ENCODE data around the gene ANKRD6.
A peak's percentile ranks its signal among the peaks of the same experiment; 100 is the strongest.

The ANKRD6 gene

GRCh38 chr6:89485320-89485719, 52.4 kb downstream of the ANKRD6 start:
- no peak for DNase-seq (ENCODE audit: low spot score)
- in situ Hi-C loops (cut with MboI; ENCODE audit: low sequenced_read_pairs, unreplicated experiment), result no loop called here
- TF ChIP-seq, protein P1, sequence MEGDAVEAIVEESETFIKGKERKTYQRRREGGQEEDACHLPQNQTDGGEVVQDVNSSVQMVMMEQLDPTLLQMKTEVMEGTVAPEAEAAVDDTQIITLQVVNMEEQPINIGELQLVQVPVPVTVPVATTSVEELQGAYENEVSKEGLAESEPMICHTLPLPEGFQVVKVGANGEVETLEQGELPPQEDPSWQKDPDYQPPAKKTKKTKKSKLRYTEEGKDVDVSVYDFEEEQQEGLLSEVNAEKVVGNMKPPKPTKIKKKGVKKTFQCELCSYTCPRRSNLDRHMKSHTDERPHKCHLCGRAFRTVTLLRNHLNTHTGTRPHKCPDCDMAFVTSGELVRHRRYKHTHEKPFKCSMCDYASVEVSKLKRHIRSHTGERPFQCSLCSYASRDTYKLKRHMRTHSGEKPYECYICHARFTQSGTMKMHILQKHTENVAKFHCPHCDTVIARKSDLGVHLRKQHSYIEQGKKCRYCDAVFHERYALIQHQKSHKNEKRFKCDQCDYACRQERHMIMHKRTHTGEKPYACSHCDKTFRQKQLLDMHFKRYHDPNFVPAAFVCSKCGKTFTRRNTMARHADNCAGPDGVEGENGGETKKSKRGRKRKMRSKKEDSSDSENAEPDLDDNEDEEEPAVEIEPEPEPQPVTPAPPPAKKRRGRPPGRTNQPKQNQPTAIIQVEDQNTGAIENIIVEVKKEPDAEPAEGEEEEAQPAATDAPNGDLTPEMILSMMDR (IDR thresholded peaks at IDR 0.05; ENCODE audit: borderline replicate concordance, control extremely low read depth, extremely low read depth, insufficient read depth, missing control alignments), result no peak

GRCh38 chr6:89487864-89488263, 54.9 kb downstream of the ANKRD6 start:
- DNase-seq (ENCODE audit: low spot score), result no peak
- in situ Hi-C loops (cut with MboI; ENCODE audit: low sequenced_read_pairs, unreplicated experiment), result no loop called here
- TF ChIP-seq, protein P1 (IDR thresholded peaks at IDR 0.05; ENCODE audit: borderline replicate concordance, control extremely low read depth, extremely low read depth, insufficient read depth, missing control alignments), result no peak

DNA sequence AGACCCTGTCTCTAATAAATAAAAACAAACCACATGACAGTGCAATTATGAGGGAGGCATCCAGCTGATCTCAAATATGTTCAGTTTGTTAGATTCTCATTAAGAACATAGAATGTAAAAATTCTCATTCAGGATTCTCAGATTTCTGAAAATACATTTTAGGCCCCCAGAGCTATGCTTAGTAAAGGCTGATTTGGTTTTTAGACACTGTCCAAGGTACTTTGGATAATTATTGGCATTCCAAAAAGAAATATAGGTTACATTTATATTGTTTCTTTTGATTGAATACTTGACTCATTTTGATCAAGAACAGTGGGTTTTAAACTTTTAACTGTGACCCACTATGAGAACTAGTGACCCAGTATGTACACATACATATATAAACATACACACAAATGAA, 55.5 kb downstream of the ANKRD6 start:
- in situ Hi-C loops (cut with MboI; ENCODE audit: low sequenced_read_pairs, unreplicated experiment), result no loop called here
- TF ChIP-seq, protein P1 (IDR thresholded peaks at IDR 0.05; ENCODE audit: borderline replicate concordance, control extremely low read depth, extremely low read depth, insufficient read depth, missing control alignments), result no peak
- DNase-seq (ENCODE audit: low spot score), result no peak

DNA sequence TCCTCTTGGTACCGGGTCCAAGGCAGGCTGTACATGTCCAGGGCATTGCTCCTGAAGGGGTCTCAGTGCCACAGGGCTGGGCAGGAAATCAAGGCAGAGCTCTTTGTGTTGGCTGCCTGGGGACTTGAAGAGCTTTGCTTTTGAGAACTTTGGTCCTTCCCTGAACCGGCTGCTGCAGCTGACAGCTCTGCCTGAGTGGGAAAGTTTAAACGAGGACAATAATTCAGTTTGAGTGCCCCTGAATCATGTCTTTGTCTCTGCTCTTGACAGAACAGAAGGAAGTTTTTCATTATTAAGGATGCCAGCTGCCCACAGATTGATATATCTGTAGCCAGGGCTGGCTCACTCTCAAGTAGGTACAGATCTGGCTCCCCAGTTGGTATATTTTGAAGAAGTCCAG, 56.1 kb downstream of the ANKRD6 start:
- no peak for DNase-seq (ENCODE audit: low spot score)
- in situ Hi-C loops (cut with MboI; ENCODE audit: low sequenced_read_pairs, unreplicated experiment), result no loop called here
- TF ChIP-seq, protein P1 (IDR thresholded peaks at IDR 0.05; ENCODE audit: borderline replicate concordance, control extremely low read depth, extremely low read depth, insufficient read depth, missing control alignments), result no peak

DNA sequence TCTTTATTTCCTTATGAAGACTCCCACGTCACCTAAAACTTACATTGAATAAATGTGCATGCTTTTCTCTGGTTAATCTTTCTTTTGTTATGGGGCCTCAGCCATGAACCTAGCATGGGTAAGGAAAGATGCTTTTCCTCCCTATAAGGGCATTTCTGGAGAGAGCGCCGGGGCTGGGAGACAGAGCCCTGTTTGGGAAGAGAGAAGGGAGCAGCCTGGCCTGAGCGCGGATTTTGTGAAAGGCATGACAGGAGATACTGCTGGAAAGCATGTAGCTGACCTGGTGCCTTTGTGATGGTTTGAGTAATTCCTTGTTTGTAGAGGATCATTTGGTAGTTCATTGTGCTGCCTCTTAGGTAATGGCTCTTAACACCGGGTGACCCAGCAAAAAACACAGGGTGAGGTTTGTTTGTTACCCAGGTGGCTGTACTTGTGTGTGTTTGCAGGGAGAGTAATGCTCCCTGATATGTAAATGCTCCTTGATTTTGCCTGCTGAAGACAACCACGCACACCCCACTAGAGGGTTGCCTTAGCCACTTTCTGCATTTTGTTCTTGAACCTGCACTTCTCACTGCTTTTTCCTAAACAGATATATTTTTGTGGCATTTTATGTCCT, 59.2 kb downstream of the ANKRD6 start:
- TF ChIP-seq, protein P1 (IDR thresholded peaks at IDR 0.05; ENCODE audit: borderline replicate concordance, control extremely low read depth, extremely low read depth, insufficient read depth, missing control alignments), result no peak
- in situ Hi-C loops (cut with MboI; ENCODE audit: low sequenced_read_pairs, unreplicated experiment), result no loop called here
- no peak for DNase-seq (ENCODE audit: low spot score)

DNA sequence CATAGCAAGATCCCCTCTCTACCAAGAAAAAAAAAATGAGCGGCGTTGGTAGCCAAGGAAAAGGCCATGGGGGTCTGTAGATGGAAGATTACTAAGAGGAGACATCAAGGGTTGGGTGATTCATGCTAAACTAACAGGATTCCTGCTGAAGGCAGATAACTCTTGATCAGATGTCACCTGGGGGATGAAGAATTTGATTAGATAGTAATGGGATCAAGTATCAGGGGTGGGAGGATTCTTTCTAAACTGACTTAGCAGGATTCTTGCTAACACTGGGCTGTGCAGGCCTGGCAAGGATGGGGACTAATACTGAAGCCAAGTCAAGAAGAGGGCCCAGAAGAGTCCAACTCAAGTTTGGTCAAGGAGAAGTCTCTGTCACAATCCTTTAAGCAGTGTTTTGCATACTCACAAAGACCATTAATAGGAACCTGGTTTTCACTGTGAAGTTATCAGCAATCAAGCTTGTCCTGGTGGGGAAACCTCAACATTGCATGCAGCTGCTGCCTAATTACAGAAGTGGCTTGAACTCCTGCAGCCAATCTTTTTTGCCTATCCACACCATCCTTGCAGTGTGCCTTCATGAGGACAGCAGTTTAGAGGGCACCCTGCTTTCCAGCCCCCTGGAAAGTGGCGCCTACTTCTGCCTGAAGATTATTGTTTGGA, 61.3 kb downstream of the ANKRD6 start:
- TF ChIP-seq, protein P1 (IDR thresholded peaks at IDR 0.05; ENCODE audit: borderline replicate concordance, control extremely low read depth, extremely low read depth, insufficient read depth, missing control alignments), result no peak
- DNase-seq (ENCODE audit: low spot score), result peak; percentile 22
- in situ Hi-C loops (cut with MboI; ENCODE audit: low sequenced_read_pairs, unreplicated experiment), result no loop called here
